ENCODE results near the gene SP3. TPM values are rescaled to one million over a fixed set of nuclear protein-coding genes. Genes with fewer than 3 reads are reported as not detected.

Gene SP3
- polyA plus RNA-seq, 3 donors = 44.8 to 66.2 (median 54.2) TPM

GRCh38 chr2:173996766-173997165, 31.6 kb upstream of the SP3 start:
- Histone ChIP-seq H3K27ac (ENCODE audit: low read depth in 1 of 2, low read length in 2 of 2) (peak overlapping the region; percentile 94 to 95), H3K9ac (ENCODE audit: insufficient read depth, low read length, poor library complexity, severe bottlenecking) (peak overlapping the region; percentile 9), H4K20me1 (ENCODE audit: insufficient read depth, low read length) (no peaks in the 10 kb centered on the region), H3K36me3 (replicated peaks in 1 of 2; ENCODE audit: control insufficient read depth in 1 of 2, insufficient read depth in 2 of 2, low read length in 2 of 2) (no peaks in the 10 kb centered on the region), H3K79me2 (ENCODE audit: insufficient read depth, low read length) (peaks cover 3% of the 10 kb centered on the region), H3K4me2 (replicated peaks; ENCODE audit: extremely low read depth, low read length, poor library complexity, severe bottlenecking) (no peak overlapping the region), H3K4me3 (replicated peaks in 1 of 3; ENCODE audit: low read depth in 2 of 3, low read length in 3 of 3) (no peak overlapping the region), H3K4me1 (ENCODE audit: control insufficient read depth in 1 of 2, insufficient read depth in 2 of 2, low read length in 2 of 2) (peaks cover 45% of the 10 kb centered on the region in 2 donors), H2AFZ (ENCODE audit: insufficient read depth, low read depth, low read length, poor library complexity, severe bottlenecking) (no peak overlapping the region), H3K9me3 (replicated peaks in 1 of 2; ENCODE audit: control insufficient read depth in 1 of 2, insufficient read depth in 1 of 2, low read length in 2 of 2) (peaks cover 0 to 5% of the 10 kb centered on the region in 2 donors), H3K27me3 (ENCODE audit: control insufficient read depth in 2 of 2, insufficient read depth in 2 of 2, low read length in 2 of 2) (no peaks in the 10 kb centered on the region)
- intact Hi-C loops (cut with micrococcal nuclease) = loop anchor here (2.0 to 5.0 kb wide), 3 partner anchors 32 to 46 kb away; partner anchors contain the start of gene SP3 (in 1 of the 2)
- Mint-ChIP-seq H3K36me3 (peaks cover 2 to 10% of the 10 kb centered on the region in 2 donors), H3K4me1 (peaks cover 49% of the 10 kb centered on the region), H3K27ac (peak overlapping the region; percentile 92 to 98 (median 95)), H3K4me3 (no peak overlapping the region), H3K27me3 (ENCODE audit: low read depth in 3 of 3) (peaks cover 0 to 1% (median 0%) of the 10 kb centered on the region in 3 donors), H3K9me3 (peaks cover 3 to 9% (median 5%) of the 10 kb centered on the region in 7 donors)
- TF ChIP-seq, protein P1, sequence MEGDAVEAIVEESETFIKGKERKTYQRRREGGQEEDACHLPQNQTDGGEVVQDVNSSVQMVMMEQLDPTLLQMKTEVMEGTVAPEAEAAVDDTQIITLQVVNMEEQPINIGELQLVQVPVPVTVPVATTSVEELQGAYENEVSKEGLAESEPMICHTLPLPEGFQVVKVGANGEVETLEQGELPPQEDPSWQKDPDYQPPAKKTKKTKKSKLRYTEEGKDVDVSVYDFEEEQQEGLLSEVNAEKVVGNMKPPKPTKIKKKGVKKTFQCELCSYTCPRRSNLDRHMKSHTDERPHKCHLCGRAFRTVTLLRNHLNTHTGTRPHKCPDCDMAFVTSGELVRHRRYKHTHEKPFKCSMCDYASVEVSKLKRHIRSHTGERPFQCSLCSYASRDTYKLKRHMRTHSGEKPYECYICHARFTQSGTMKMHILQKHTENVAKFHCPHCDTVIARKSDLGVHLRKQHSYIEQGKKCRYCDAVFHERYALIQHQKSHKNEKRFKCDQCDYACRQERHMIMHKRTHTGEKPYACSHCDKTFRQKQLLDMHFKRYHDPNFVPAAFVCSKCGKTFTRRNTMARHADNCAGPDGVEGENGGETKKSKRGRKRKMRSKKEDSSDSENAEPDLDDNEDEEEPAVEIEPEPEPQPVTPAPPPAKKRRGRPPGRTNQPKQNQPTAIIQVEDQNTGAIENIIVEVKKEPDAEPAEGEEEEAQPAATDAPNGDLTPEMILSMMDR (IDR thresholded peaks at IDR 0.05) = no peak
- no peak for DNase-seq
- WGBS (ENCODE audit: insufficient coverage) = 100% methylated on average over 1 of the region's 2 CpGs

- H3K4me1 Mint-ChIP-seq = peaks cover 52% of the 10 kb centered on the region
- H3K36me3 ChIP-seq (replicated peaks in 1 of 2; ENCODE audit: control insufficient read depth in 1 of 2, insufficient read depth in 2 of 2, low read length in 2 of 2) = no peaks in the 10 kb centered on the region
- no peak for DNase-seq
- H3K79me2 ChIP-seq (ENCODE audit: insufficient read depth, low read length) = no peaks in the 10 kb centered on the region
- peaks cover 0 to 5% of the 10 kb centered on the region in 2 donors for H3K9me3 ChIP-seq (replicated peaks in 1 of 2; ENCODE audit: control insufficient read depth in 1 of 2, insufficient read depth in 1 of 2, low read length in 2 of 2)
- H3K9me3 Mint-ChIP-seq = peaks cover 4 to 9% (median 5%) of the 10 kb centered on the region in 7 donors
- no CpG with 5 or more reads among the region's 1 CpG for WGBS (ENCODE audit: insufficient coverage)
- intact Hi-C loops (cut with micrococcal nuclease) = no loop called here
- TF ChIP-seq, protein P1 (IDR thresholded peaks at IDR 0.05) = no peak
- peaks cover 0 to 2% (median 0%) of the 10 kb centered on the region in 3 donors for H3K27me3 Mint-ChIP-seq (ENCODE audit: low read depth in 3 of 3)
- no peak overlapping the region for H3K27ac ChIP-seq (ENCODE audit: low read depth in 1 of 2, low read length in 2 of 2)
- no peak overlapping the region for H3K4me2 ChIP-seq (replicated peaks; ENCODE audit: extremely low read depth, low read length, poor library complexity, severe bottlenecking)
- H3K27me3 ChIP-seq (ENCODE audit: control insufficient read depth in 2 of 2, insufficient read depth in 2 of 2, low read length in 2 of 2) = no peaks in the 10 kb centered on the region
- H2AFZ ChIP-seq (ENCODE audit: insufficient read depth, low read depth, low read length, poor library complexity, severe bottlenecking) = no peak overlapping the region
- H3K36me3 Mint-ChIP-seq = peaks cover 8 to 11% of the 10 kb centered on the region in 2 donors
- H3K4me3 Mint-ChIP-seq = no peak overlapping the region
- H4K20me1 ChIP-seq (ENCODE audit: insufficient read depth, low read length) = no peaks in the 10 kb centered on the region
- H3K27ac Mint-ChIP-seq = no peak overlapping the region
- H3K9ac ChIP-seq (ENCODE audit: insufficient read depth, low read length, poor library complexity, severe bottlenecking) = no peak overlapping the region
- H3K4me3 ChIP-seq (replicated peaks in 1 of 3; ENCODE audit: low read depth in 2 of 3, low read length in 3 of 3) = no peak overlapping the region
- peaks cover 36% of the 10 kb centered on the region in 2 donors for H3K4me1 ChIP-seq (ENCODE audit: control insufficient read depth in 1 of 2, insufficient read depth in 2 of 2, low read length in 2 of 2)
These were observed 28.3 kb upstream of the SP3 start for GRCh38 chr2:173993459-173993858.

Measured in CD14-positive monocyte (primary cell).